ENCODE measurements around the gene KMT2D.

Gene KMT2D

DNA sequence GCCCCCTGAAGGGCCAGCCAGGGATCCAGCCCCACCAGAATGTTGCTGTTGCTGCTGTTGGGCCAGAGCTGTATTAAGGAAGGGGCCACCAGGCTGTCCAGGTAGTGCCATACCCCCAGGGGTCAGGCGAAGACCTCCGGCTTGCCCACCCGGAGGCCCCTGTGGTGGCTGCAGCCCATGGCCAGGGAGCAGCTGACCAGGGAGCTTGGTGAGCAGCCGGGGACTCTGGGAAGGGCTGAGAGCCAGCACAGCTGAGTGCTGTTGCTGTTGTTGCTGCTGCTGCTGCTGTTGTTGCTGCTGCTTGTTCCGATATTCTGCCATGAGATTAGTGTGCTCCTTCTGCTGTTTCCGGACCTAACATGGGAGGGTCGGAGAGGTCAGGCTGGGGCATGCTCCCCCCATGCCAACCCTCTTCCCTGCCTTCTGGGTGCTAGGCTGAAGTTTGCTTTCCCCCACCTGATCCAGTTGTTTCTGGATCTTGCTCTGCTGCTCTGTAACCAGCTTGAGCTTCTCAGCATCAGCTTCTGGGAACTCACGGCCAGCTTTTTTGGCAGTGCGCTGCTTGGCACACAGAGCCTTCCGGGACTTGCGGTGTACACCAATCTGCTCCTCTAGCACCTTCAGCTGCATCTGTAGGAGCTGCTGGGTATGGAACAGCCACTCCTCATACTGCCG lies 26.8 kb downstream of the KMT2D start:
- no peak for DNase-seq (ENCODE audit: low read depth)

- DNase-seq (ENCODE audit: low read depth): no peak
These were observed 27.7 kb downstream of the KMT2D start for GRCh38 chr12:49032679-49033447.

DNA sequence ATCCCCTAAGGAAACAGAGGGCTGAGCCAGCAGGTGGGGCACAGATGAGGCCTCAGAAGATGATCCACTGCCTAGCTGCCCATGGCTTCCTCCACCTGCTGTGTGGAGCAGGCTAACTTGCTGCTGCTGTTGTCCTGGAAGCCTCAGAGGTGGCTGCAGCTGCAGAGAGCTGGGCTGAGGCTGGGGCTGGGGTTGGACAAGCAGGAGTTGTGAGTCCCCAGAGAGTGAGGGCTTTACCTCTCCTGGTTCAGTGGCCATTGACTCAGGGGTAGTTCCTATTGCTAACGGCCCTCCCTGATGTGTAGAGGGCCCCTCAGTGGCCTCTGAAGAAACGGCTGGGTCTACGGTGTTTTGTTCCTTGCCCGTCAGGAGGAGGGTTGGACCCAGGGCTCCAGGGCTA lies 28.3 kb downstream of the KMT2D start:
- no peak for DNase-seq (ENCODE audit: low read depth)

DNA sequence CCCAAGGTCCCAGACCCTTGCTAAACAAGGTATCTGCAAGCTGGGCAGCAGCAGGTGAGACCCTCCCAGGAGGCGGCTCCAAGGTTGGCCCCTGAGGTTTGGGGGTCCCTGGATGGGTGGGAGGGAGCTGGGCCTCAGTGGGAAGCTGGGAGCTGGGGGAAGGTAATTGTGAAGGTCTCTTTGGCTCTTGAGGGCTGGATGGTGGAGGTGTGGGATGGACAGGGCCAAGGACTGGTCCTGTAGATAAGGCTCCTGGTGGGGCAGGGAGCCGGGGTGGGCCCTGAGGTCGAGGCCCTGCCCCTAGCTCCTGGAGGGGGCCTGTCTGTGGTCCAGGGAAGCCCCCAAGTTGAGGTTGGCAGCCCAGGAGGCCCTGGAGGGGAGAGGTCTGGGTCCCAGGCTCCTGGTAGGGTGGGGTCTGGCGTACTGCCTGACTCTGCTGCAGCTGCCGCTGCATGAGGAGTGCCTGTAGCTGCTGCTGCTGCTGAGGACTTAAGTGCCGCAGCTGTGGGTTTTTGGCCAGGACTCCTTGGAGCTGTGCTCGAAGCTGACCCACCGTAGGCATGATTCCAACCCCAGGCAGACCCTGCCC lies 28.9 kb downstream of the KMT2D start:
- DNase-seq (ENCODE audit: low read depth): no peak

DNA sequence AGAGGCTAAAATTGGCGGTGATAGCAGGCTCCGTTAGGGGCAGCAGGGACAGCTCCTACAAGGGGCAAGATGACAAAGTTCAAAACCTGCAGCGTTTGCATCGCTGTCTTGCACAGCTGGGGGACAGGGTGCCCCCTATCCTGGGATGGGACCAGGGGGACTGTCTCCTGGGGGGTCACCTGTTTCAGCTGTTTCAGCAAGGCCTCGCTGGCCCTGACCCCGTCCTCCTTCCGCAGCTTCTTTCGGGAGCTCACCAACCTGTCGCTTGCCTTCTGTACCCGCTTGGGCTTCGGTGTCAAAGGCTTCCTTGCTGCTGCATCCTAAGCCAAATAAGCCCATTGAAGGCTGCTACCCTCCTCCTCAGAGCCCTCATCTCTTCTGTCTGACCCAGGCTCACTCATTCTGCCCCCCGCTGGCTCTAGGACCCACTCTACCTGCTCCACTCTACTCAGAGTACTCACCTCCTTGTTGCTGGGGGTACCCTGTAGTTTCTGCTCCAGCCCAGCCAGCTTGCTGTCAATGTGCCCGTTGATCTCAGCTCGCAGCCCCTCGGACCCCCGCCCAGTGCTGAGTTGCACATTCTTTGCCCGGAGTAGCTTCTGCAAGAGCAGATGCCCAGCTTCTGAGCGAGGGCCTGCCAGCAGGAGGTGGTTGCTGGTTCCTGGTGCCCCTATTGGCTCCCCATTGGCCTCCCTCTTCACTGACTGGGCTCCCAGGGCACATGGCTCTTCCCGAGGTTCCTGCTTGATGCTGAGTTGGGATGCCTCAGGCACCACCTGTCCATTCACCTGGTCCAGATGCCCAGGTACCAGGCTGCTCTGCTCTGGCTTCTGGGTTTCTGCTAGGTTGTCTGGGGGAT lies 29.7 kb downstream of the KMT2D start:
- no peak for DNase-seq (ENCODE audit: low read depth)

DNA sequence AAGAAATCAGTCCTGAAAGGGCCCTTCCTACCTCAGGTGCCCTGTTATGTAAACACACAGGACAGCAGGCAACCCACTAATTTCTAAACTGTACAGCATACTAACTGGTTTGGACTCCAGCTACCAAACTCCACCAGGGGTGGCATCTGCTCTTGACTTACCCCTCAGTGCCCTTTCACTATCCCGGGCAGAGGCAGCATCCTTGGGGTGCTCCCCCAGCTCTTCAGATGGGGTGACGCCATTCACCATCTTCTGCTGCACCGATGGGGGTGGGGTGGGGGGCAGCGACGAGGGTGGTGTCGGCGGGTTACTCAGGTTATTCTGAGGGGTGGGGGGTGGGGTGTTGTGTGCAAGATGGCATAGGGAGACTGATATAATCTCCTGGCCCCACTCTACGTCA lies 30.5 kb downstream of the KMT2D start:
- no peak for DNase-seq (ENCODE audit: low read depth)

DNA sequence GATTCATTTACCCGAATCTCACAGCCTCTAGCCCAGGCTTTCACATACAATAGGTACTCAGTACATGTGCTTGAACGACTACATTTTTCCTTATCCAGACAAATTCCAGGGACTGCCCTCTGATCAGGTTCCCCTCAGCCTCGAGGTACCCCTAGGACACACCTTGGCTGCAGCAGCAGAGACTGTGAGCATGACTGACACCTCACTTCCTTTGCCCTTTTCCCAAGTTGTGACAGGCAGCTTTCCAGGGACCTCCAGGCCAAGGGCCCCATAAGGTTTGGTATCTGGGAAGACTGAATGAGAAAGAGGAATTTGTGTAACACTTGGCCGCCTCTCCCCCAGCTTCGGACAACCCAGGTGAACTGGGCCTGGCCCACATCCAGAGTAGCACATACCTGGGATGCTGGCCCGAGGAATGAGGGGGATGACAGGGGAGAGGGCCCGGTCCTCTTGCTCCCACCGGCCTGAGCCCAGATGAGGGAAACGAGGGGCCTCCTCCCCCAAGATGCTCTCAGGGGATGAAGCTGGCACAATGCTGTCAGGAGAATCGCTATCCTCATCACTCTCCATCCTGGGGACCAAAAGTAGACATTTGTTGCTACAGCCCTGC lies 31.8 kb downstream of the KMT2D start:
- no peak for DNase-seq (ENCODE audit: low read depth)

GRCh38 chr12:49027846-49028555 lies 32.6 kb downstream of the KMT2D start:
- DNase-seq (ENCODE audit: low read depth): no peak

DNA sequence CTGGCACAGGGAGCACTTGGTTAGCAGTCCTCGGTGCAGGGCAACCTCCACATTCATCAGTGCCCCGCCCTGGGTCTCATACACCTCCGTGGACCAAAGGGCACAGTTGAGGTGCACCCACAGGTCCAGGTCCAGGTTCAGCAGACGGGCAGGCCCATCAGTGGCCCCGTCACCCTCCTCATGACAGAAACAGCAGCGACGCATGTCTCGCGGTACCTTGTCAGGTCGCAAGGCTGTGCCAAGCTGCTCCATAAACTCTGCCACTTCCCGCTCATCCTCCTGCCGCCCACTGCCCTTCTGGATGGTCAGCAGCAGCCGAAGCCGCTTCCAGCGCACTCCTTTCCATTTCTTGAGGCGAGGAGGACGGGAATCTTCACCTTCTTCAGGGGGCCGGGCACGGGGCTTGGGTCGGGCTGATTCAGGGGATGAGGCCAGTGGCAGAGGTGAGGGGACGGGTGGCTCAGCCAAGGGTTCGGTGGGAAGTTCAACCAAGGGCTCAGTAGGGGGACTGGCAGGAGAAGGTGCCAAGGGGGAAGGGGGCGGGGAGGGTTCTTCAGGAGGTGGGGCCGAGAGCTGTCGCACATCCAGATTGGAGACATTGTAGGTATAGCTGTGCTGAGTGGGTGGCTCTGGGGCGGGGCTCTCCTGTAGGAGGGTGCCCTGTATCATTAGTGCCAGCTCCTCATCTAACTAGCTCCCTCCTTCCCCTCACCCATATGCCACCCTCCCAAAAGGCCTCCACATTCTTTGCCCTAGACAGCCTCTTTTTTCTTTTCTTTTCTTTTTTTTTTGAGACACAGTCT lies 33.7 kb downstream of the KMT2D start:
- no peak for DNase-seq (ENCODE audit: low read depth)

GRCh38 chr12:49026101-49026500 lies 34.5 kb downstream of the KMT2D start:
- DNase-seq (ENCODE audit: low read depth): no peak

- no peak for DNase-seq (ENCODE audit: low read depth)
These were observed 35.1 kb downstream of the KMT2D start for GRCh38 chr12:49025463-49025862.

- DNase-seq (ENCODE audit: low read depth): no peak
These were observed 36.1 kb downstream of the KMT2D start for GRCh38 chr12:49024543-49024942.

DNA sequence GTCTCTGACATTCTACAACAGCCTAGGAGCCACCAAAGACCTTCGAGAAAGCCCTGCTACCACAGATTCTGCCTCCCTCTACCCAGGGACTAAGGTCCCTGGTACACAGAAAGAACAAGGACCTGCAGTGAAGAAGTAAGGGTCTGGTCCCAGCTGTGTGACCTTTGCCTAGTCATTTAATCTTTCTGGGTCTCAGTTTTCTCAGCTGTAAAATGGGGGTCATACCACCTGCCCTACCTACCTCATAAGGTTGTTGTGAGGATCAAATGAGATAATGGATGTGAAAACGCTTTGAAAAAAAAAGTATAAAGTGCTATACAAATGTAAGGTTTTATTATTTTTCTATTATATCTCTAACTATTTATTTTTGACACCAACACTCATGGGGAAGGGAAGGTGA lies 36.8 kb downstream of the KMT2D start:
- no peak for DNase-seq (ENCODE audit: low read depth)

DNA sequence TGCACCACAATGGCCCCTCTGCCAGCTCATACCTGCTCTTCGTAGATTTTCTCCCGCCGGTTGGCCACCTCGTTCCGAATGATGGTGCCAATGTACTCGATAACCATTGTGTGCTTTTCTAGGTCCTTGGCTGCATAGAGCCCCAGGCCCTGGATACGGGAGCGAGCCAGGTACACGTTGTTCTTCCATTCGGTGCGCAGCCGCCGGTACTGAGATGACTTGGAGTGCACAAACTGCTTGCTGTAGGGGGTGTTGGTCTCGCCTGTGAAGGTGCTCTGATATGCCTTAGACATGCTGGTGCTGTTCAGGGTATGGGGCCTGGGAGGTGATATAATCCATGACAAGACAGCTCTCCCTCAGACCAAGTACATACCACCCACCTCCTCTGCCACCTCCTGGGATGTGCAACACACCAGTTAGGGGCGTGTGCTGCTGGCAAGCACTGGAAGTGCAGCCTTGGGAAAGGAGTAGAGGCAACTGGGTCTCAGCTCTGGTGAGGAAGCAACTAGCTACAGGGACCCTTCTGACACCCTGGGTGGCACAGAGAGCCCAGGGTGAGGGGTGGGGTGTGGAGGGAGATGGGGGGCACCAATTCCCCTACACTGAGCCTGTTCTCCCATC lies 37.9 kb downstream of the KMT2D start:
- no peak for DNase-seq (ENCODE audit: low read depth)

DNA sequence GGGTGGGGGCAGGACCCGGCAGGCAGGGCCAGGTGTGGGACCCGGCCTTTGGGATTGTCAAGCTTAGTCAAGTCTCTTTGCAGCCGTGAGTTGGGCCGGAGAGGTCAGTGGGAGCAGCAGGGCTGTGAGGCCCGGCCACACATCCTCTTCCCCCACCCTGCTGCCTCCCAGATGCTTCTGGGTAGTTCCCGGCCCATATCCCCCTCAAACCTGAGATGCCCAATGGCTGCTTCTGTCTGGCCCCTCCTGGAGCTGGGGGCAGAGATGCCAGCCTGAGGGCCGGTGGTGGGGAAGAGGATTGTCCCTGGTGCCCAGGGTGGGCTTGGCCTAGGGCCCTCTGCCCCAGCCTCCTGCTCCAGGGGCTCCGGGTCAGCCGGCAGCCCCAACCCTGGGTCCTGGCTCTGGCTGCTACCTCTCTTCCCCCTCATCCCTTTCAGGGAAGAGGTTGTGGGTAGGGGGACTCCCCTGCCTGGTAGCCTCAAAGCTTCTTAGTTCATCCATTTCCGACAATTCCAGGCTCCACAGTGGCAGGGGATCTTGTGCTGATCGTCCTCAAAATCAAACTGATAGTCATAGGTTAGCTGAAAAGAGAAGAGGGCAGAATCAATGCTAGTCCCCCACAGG lies 39.2 kb downstream of the KMT2D start:
- no peak for DNase-seq (ENCODE audit: low read depth)

DNA sequence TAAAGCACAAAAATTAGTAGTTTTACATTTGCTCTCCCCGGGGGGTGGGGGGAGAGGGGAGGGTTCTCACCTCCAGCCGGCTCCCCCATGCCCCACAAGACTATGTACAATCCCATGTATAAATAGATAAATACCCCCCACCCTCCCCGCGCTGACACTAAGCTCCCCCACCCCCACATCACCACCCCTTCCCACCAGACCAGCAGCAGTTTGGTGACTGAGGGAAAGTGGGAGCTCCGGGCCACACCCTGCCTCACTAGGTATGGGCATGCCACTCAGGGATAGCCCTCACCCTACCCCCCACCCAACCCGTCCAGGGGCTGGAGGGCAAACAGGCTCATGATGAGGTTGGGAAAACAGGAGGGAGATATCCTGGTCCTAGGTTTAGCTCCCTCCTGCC lies 40.2 kb downstream of the KMT2D start:
- DNase-seq (ENCODE audit: low read depth): no peak

- peak; percentile 30 for DNase-seq (ENCODE audit: low read depth)
These were observed 40.9 kb downstream of the KMT2D start for GRCh38 chr12:49019443-49020324.

GRCh38 chr12:49019120-49019430 lies 41.5 kb downstream of the KMT2D start:
- no peak for DNase-seq (ENCODE audit: low read depth)

All from activated T-cell treated with anti-CD3 and anti-CD28 coated beads for 1 hour (primary cell).